ENCODE results near the gene PRKD1. TPM values are rescaled to one million over a fixed set of nuclear protein-coding genes. Genes with fewer than 3 reads are reported as not detected.
"Not testable (repeated sequence)": the region's sequence is repeated elsewhere in the genome, so short reads cannot be mapped to it uniquely, and the experiment has no call there.

PRKD1 gene
- total RNA-seq, 1 experiment from 2014 or later = 2.3 TPM

- no peak for DNase-seq (ENCODE audit: low read depth)
Measured at GRCh38 chr14:29802211-29802610, 125.4 kb downstream of the PRKD1 start.

- DNase-seq (ENCODE audit: low read depth) = no peak
Measured at GRCh38 chr14:29800961-29801360, 126.7 kb downstream of the PRKD1 start.

GRCh38 chr14:29799464-29800095, 128.1 kb downstream of the PRKD1 start:
- no peak for DNase-seq (ENCODE audit: low read depth)

GRCh38 chr14:29798811-29799210, 128.8 kb downstream of the PRKD1 start:
- DNase-seq (ENCODE audit: low read depth) = no peak

GRCh38 chr14:29798108-29798663, 129.5 kb downstream of the PRKD1 start:
- DNase-seq (ENCODE audit: low read depth) = no peak

- DNase-seq (ENCODE audit: low read depth) = no peak
Measured at GRCh38 chr14:29796853-29797252, 130.8 kb downstream of the PRKD1 start.

GRCh38 chr14:29789475-29789874, 138.2 kb downstream of the PRKD1 start:
- DNase-seq (ENCODE audit: low read depth) = no peak

- DNase-seq (ENCODE audit: low read depth) = no peak
Measured at GRCh38 chr14:29788093-29788492, 139.6 kb downstream of the PRKD1 start.

- DNase-seq (ENCODE audit: low read depth) = no peak
Measured at GRCh38 chr14:29783556-29783955, 144.1 kb downstream of the PRKD1 start.

- DNase-seq (ENCODE audit: low read depth) = no peak
Measured at GRCh38 chr14:29782041-29782440, 145.6 kb downstream of the PRKD1 start.

GRCh38 chr14:29777142-29777541, 150.5 kb downstream of the PRKD1 start:
- DNase-seq (ENCODE audit: low read depth) = not testable (repeated sequence)

GRCh38 chr14:29773990-29774389, 153.7 kb downstream of the PRKD1 start:
- no peak for DNase-seq (ENCODE audit: low read depth)

- DNase-seq (ENCODE audit: low read depth) = no peak
Measured at GRCh38 chr14:29763342-29763858, 164.2 kb downstream of the PRKD1 start.

GRCh38 chr14:29759521-29760340, 167.9 kb downstream of the PRKD1 start:
- no peak for DNase-seq (ENCODE audit: low read depth)

GRCh38 chr14:29757711-29758233, 169.9 kb downstream of the PRKD1 start:
- DNase-seq (ENCODE audit: low read depth) = no peak

GRCh38 chr14:29757188-29757680, 170.4 kb downstream of the PRKD1 start:
- DNase-seq (ENCODE audit: low read depth) = no peak

GRCh38 chr14:29756019-29756385, 171.6 kb downstream of the PRKD1 start:
- no peak for DNase-seq (ENCODE audit: low read depth)

GRCh38 chr14:29755311-29756018, 172.2 kb downstream of the PRKD1 start:
- DNase-seq (ENCODE audit: low read depth) = no peak

- no peak for DNase-seq (ENCODE audit: low read depth)
Measured at GRCh38 chr14:29754134-29754533, 173.5 kb downstream of the PRKD1 start.

- no peak for DNase-seq (ENCODE audit: low read depth)
Measured at GRCh38 chr14:29752221-29752923, 175.3 kb downstream of the PRKD1 start.

GRCh38 chr14:29749829-29750228, 177.8 kb downstream of the PRKD1 start:
- DNase-seq (ENCODE audit: low read depth) = no peak
